Stimulated activated CD8-positive, alpha-beta memory T cell treated with anti-CD3 and anti-CD28 coated beads, Interleukin-4, amount 100 ng/mL, for 4 hours (primary cell): ENCODE data around the gene NAA38.

ENCODE experiments used
- DNase-seq, 2 donors: peaks; one replicate each; pipeline ENCODE4 v3.0.0-alpha.2; 2020; ENCODE audit warnings: low read depth in 2 of 2, low spot score in 1 of 2

Gene NAA38, protein sequence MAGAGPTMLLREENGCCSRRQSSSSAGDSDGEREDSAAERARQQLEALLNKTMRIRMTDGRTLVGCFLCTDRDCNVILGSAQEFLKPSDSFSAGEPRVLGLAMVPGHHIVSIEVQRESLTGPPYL

DNA sequence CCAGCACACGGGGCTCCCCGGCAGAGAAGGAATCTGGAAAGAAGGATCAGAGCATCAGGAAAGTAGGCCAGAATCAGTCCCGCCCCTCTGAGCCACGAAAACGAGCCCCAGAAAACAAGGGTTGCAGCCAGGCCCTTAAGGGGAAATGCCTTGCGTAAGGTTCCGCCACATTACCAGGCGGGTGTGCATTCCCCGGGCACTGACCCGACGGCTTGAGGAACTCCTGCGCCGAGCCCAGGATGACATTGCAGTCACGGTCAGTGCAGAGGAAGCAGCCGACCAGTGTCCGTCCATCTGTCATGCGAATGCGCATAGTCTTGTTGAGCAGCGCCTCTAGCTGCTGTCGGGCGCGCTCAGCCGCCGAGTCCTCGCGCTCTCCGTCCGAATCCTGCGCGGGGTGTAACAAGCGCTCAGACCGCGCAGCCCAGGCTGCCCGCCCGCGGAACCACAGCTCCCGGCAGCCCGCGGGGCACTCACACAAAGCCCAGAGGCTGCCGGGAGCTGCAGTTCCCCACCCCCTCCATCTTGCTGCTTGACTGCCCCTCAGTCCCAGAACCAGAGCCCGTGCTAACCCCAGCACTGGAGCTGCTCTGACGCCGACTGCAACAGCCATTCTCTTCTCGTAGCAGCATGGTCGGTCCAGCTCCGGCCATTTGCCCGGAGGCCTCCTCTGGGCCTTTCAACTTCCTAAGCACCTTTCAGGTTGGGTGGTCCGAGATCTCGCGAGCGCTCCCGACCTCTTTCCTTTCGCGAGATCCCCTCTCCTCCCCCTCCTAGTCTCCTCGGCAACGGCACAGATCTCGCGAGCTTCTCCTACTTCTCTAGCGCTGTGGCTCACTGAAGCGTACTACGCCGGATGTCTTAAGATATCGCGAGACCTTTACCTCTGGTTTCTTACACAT, at the start of gene NAA38:
TSS of gene NAA38 (minus strand) at position 749 of the 902 bp plus-strand sequence. CDS start at position 653, 96 bp downstream.
- DNase-seq: peak; percentile 85 to 88

DNA sequence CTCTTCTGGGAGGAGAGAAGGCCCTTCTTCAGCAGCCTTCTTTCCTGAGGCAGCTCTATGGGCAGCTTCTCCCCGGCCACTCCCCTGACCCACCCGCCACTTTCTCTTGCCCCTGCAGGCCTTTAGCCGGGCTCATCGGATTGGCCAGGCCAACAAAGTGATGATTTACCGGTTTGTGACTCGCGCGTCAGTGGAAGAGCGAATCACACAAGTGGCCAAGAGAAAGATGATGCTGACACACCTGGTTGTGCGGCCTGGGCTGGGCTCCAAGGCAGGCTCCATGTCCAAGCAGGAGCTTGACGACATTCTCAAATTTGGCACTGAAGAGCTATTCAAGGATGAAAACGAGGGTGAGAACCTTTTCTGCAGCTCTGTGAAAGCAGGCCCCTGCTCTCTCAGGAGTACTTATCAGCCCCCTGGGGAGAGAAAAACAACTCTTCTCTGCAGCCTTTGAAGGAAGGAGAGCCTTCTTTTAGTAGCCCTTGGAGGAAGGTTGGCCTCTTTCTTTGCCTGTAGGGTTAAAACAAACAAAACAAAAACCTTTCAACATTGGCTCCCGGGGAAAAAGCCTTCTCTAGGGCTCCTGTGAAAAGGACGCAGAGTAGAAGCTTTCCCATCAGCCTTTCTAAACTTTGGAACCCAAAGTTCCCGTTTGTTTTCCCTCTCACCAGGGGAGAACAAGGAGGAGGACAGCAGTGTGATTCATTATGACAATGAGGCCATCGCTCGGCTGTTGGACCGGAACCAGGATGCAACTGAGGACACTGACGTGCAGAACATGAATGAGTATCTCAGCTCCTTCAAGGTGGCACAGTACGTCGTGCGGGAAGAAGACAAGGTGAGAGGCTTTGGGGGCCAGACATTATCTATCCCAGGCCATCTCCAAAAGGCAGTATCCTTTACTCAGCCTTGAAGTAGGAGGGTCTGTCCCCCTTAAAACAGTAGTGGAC, 46.1 kb upstream of the NAA38 start:
- DNase-seq: no peak

DNA sequence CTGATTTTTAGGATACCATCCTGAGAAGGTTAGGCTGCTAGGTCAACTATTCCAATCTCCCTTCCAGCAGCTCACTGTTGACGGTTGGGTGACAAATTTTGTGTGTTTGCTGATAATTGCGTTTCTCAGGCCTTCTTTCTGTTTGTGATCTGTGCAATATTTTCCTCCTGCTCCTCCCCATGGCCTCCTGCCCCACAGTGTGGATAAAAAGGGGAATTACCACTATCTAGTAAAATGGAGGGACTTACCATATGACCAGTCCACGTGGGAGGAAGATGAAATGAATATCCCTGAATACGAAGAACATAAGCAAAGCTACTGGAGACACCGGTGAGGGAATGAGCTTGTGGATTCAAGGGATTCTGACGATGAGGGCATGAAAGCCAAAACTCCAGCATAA, 40.4 kb upstream of the NAA38 start:
- DNase-seq: no peak

DNA sequence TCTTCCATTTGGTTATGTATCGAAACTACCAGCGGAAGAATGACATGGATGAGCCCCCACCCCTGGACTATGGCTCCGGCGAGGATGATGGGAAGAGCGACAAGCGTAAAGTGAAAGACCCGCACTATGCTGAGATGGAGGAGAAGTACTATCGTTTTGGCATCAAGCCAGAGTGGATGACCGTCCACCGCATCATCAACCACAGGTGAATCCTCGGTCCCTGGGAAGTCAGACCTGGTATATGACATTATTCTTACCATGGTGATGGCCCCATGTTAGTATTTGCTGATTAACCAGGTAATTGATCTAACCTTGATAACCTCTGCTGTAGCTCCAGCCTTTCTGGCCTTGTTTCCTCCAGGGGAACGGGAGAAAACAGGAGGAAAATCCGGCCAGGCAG, 39.7 kb upstream of the NAA38 start:
- DNase-seq: no peak

DNA sequence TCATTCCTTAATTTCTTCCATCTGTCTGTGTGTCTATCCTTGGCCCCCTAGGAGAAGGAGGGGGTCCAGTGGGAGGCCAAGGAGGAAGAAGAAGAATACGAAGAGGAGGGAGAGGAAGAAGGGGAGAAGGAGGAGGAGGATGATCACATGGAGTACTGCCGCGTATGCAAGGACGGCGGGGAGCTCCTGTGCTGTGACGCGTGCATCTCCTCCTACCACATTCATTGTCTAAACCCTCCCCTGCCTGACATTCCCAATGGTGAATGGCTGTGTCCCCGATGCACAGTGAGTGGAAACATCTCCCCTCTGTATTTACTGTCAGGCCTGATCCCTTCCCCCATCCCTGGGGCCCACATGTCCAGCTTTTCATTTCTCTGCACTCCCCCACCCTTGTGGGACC, 37.5 kb upstream of the NAA38 start:
- DNase-seq: no peak

DNA sequence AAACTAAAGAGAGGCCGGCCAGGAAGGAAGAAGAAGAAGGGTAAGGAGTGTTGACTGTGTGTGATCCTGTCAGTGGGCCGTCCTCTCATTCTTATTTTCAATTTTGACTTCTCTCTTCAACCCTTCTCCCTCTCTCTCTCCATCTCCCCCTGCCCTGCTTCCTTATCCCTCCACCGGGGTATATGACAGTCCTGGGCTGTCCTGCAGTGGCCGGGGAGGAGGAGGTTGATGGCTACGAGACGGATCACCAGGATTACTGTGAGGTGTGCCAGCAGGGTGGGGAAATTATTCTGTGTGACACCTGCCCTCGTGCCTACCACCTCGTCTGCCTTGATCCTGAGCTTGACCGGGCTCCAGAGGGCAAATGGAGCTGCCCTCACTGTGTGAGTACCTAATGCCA, 36.9 kb upstream of the NAA38 start:
- no peak for DNase-seq

DNA sequence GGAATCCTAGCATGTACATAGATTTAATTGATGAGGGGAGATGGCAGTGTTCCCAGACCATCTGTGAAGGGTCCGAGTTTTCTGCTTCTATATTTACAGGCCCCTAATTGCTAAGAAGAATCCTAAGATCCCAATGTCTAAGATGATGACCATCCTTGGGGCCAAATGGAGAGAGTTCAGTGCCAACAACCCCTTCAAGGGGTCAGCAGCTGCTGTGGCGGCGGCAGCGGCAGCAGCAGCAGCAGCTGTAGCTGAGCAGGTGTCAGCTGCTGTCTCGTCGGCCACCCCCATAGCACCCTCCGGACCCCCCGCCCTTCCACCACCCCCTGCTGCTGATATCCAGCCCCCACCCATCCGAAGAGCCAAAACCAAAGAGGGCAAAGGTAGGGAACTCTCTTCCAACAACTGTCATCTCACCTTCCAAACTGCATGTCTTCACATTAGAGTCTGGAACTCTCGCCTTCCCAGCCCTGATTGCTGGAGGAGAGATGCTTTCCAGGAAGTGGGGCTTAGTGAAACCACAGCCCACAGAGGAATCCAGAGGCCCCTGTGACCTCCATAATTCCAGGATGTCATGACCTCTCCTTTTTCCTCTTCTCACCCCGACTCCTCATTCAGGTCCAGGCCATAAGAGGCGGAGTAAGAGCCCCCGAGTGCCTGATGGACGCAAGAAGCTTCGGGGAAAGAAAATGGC, 36.0 kb upstream of the NAA38 start:
- DNase-seq: no peak

DNA sequence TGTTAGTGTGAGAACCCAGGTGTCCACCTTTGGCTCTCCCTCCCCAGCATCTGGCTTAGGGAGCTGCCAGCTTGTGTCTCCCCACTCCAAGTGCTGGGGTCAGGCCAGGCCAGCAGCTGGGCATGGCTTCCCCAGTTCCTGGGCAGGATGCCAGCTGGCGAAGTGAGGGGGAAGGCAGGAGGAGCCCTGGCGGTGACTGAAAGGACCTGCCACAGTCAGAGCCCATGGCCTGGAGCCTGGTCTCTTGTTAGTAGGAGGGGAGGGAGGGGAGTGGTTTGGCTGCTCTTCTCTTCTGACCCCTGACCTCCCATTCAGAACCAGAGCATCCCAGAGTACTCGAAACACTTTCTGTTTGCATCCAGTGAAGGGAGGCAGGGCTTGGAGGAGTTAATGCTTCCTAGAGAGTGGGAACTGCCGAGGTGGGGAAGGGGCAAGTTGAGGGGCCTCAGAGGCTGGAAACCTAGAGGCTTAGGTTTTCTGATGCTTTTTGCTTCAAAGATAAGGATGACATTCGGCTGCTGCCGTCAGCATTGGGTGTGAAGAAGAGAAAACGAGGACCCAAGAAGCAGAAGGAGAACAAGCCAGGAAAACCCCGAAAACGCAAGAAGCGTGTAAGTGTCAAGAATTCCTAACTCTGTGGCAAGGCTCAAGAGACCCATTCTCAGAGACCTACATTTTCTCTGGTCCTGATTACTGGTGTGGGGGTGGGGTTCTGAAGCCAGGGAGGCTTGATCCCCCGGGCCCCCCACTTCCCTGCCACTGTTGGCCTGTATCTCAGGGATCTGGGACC, 32.0 kb upstream of the NAA38 start:
- no peak for DNase-seq

DNA sequence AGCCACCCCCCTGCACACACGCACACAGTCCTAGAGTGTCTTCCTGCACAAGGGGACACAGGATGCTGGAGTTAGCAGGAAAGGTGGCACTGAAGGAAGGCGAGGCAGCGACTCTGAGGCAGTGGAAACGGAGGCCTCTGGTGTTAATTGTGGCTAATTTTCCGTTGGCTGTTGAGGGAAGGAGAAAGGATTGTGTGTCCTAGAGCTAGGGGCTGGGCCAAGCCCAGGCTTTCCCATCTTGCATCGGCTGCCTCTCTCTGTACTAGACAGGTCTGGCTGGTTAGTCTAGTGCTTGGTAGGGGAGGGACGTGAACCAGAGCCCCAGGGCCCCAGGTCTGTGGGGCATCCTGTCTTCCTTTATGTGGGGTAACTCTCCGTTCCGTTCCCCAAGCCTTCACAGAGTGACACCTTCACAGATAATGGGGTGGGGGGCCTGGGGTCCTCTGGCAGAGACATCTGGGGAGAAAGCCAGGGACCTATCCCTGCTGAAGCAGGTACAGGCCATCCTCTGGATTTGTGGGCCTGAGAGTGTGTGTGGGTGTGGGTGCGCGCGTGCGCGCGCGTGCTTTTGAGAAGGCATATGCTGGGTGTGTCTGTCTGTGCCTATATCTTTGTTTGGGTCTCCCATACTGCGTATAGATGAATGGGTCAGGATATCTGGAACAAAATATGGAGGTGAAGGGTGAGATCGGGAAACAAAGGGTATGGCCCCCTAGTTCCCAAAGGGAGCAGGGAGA, 31.0 kb upstream of the NAA38 start, which contains the start of gene CHD3:
TSS of gene CHD3 (plus strand) at position 606 of the 737 bp plus-strand sequence. CDS start 212 bp downstream, outside the sequence.
- peak in 1 of 2 donors; percentile 19 for DNase-seq

DNA sequence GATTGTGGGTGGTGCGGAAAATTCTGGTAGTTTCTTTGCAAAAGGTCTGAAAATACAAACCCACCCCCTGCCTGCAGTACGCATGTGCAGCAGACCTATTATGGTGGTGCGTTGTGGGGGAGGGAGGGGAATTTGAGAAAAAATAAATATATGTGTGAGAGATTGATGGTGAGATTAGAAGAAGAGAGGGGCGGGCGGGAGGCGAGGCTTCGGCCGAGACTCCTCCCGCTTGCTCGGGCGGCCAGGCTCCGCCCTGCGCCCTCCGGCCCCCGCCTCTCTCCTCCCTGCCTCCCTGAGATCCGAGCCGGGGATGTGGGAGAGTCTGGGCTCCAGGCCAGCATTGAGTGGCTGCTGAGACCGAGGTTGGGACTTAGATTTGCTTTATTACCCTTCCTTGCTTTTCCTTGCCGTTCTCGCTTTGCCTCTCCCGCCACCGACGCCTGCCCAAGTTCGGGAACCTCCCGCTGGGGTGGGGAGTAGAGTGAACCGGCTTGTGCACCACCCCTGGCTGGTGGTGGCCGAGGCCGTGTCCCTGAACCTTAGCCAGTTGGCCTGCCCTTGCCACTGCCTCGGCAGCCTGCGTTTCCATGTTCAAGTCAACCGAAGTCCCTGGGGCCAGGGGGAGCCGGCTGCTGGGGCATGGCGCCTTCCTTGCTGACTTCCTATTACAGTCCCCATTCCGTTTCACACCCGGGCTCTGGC, 30.3 kb upstream of the NAA38 start:
- DNase-seq: peak; percentile 82 to 87

DNA sequence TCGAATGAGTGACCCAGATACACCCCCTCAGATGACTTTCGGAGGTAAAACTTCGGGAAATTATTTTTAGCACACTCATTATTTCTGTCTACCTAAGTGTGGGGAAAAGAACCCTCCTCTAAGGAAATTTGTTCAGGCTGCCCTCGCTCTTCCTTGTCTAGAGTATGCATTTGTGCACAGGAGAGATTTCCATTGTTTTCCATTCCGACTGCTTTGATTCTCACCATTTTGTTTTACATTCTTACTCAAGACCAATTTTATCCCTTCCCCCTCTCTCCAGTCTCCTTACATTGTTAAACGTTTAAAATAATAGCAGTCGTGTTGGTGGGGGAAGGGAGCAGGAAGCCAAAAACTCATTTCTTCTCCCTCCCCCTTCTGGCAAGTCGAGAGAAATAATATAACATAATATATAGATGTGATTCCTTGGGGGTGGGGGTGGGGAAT, 29.7 kb upstream of the NAA38 start:
- DNase-seq: no peak

DNA sequence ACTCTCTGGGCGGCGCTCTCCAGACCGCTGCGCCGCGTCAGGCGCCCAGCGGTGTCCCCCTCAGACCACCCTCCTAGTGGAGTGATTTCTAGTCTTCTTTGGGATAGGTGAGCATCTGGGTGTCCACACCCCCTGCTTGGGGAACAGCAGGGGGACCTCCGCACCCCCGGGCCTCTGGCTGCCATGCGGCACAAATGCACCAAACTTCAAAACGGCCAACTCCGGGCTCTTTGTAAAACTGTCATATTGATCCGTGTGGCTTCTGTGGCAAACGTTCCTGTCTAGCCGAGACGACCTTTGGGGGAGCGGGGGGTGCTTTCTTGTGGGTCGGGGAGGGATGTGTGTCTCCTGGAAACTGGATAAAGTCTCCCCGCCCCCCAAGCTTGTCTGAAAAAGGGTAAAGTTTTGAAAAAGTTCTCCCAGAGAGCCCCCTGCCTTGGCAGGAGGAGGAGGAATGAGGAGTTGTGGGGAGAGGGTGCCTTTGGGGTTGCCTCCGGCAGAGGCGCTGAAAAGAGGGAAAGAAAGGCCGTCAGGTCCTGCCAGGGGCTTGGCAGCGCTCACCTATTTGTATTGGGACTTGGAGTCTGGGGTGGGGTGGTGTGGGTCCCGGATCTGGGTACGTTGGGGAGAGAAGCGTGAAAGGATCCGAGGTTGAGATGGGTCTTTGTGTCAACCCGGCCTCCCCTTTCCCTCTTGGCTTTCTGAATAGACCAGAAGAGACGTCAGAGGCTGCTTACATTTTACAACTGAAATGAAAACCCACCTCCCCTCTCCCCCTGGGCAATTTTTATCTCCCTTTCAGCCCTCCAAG, 29.1 kb upstream of the NAA38 start:
- DNase-seq: peak; percentile 11 to 29

DNA sequence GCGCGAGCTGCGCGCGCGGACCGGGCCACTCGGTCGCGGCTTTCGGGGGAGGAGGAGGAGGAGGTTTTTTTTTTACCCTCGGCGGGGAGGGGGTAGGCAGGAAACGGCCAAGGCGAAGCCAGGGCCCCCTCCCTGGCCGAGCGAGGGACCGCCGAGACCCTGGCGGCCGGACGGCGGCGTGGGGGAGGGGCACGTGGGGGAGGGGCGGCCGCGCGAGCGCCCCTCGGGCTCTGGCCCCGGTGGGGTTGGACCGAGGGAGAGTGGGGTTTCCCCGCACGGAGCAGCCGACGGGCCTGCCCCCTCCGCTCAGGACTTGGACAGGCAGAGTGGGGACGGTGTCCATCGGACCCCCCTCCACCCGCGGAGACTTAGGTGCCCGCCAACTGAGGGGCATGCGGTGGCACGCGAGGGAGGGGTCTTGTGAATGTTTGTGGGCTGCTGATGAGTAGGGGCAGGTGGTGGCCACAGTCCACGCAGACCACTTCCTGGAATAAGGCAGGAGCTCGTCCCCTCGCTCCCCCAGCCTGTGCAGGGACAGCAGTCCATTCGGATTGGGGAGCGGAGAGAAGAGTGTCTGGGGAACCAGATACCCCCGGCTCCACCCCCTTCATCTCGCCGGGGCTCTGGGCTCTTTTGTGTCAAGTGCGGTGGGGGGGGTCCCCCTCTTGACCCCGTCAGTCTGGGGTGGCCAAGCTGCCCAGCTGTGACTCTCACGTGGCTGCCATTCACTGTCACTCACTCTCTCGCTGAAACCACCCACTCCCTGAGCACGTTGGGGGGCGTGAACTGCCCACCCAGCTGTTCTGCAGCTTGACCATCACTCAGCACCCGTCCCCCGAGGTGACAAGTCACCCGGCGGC, 28.2 kb upstream of the NAA38 start:
- DNase-seq: peak; percentile 4 to 27

DNA sequence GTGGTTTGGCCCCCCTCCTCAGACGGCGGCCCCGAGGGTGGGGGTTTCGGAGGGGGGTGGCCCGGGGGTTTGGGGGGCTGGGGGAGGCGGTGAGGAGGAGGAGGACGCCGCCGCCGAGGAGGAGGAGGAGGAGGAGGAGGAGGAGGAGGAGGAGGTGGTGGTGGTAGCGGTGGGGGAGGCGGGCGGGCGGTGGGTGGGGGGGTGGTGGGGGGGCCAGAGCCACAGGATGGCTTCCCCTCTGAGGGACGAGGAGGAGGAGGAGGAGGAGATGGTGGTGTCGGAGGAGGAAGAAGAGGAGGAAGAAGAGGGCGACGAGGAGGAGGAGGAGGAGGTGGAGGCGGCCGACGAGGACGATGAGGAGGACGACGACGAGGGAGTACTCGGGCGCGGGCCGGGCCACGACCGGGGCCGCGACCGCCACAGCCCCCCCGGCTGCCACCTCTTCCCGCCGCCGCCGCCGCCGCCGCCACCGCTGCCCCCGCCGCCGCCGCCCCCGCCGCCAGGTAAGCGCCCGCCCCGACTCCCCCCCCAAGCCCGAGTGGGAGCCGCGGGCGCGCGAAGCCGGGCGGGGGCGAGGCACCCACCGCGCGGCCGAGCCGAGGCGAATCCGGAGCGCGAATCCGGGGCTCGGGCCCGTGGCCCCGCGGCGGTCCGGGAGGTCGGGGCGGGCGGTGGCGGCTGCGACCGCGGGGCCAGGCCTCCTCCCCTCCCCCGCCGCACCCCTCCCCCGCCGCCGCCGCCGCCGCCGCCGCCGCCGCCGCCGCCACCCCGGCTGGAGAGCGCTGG, 27.4 kb upstream of the NAA38 start:
- peak; percentile 17 to 32 for DNase-seq

DNA sequence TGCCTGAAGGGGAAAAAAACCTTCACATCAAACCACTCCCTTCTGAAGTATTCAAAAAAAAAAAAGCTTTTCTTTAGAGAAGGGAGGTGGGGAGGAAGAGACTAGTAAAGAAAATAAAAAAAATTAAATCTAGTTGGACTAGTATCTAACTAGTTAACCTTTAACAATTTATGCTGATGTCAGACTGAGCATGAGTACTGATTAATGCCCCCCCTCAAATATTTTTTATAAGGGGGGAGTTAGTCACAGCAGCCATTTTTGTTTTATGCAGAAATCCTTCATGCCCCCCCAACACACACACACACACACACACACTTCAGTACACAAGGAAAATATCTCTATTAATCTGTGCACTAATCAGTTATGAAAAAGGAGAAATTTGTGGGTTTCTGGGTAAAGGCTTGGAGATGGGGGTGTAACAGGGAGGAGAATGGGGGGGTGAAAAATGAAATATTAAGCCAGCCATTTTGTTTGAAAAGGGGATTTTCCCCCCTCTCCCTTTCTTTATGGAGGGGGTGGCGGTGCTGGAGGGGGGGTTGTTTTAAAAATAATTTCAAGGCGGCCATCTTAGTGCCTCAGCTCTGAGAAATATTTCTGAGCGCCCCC, 26.5 kb upstream of the NAA38 start:
- peak in 1 of 2 donors; percentile 21 for DNase-seq

DNA sequence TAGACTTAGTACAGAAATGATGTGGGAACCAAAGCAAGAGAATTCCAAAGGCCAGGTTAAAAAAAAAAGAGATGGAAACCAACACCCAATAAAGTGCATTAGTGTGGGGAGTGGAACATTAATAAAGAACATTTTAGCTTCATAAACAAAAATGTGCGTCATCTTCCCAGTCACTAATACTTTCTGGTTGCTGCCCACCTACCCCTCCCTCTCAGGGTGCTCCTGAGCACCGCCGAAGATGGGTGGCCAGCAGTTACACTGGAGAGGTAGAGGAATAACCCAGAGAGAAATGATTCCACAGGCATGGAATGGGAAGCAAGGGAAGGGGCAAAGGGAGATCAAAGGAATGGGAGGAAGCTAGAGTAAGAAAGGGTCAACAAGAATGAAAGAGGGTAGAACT, 25.3 kb upstream of the NAA38 start:
- DNase-seq: no peak
